ENCODE measurements around the gene HOXB13. TPM values are rescaled to one million over a fixed set of nuclear protein-coding genes. Genes with fewer than 3 reads are reported as not detected.

The HOXB13 gene
- total and polyA plus RNA-seq, 2 of the 4 experiments (the other 2 are of a cell fraction) = not detected

DNA sequence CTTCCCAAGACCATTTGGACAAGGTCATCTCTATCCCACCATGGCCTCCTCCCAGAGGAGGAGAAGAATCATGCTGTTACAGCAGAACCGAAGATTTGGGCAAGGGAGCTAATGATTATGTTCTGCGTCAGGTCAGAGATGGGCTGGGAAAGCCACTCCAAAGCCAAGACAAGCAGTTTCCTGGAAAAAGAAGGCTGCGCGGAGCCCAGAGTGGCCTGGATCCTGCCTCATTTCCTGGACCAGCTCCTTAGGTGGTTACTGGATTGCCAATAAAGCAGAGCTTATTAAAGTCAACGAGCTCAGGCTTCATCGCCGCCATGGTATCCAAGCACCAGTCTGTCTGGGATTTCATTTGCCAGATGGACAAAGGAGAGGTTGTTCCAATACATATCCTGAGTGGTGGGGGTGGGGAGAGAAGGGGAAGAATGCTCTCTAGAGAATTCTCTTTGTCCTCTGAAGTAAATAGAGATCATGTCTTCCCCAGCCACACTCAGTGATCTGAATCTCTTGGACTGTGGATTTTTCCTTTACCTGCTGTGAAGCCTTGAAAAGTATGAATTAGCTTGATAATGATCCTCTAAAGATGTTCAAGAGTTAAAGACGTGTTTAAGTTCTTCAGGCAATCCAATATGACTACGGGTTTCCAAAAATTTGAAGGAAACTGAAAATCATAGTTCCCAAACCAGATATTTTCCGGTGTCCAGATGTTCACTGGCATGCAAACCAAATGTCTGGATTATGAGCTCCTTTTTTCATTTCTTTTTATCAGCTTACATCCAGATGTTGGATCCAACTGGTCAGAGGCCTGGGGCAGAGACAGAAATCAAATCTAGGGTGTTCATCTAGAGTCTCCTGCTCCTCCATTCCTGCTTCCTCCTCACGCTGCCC, 23.9 kb downstream of the HOXB13 start:
- Histone ChIP-seq H3K4me2 (ENCODE audit: low read depth, low read length) (no peak overlapping the region), H3K4me1 (ENCODE audit: control insufficient read depth, insufficient read depth, low read length) (no peaks in the 10 kb centered on the region), H2BK20ac (ENCODE audit: low read depth, low read length) (no peak overlapping the region), H3K4me3 (ENCODE audit: insufficient read depth, low read depth, low read length) (no peak overlapping the region), H2AFZ (replicated peaks; ENCODE audit: low read length, poor library complexity) (no peak overlapping the region), H3K27ac (ENCODE audit: insufficient read depth, low read length) (no peak overlapping the region), H3K9ac (ENCODE audit: low read depth, low read length) (no peak overlapping the region), H2BK5ac (ENCODE audit: low read depth, low read length, poor library complexity, severe bottlenecking) (no peak overlapping the region), H3K9me1 (ENCODE audit: insufficient read depth, low read length) (no peaks in the 10 kb centered on the region), H4K91ac (ENCODE audit: insufficient read depth, low read depth, low read length) (no peak overlapping the region), H3K56ac (ENCODE audit: extremely low read depth, insufficient read depth, low read length) (no peak overlapping the region), H4K5ac (ENCODE audit: low read depth, low read length) (no peak overlapping the region), H3K14ac (replicated peaks; ENCODE audit: low read depth, low read length) (no peak overlapping the region), H3K18ac (ENCODE audit: low read depth, low read length) (no peak overlapping the region), H3K23ac (ENCODE audit: low read depth, low read length) (no peak overlapping the region), H2BK120ac (ENCODE audit: low read depth, low read length) (no peak overlapping the region), H2BK15ac (ENCODE audit: low read depth, low read length) (no peak overlapping the region), H3K79me1 (ENCODE audit: low read depth in 1 of 2, low read length in 2 of 2) (no peaks in the 10 kb centered on the region), H3K36me3 (ENCODE audit: control insufficient read depth, insufficient read depth, low read length) (no peaks in the 10 kb centered on the region), H3K27me3 (ENCODE audit: control insufficient read depth, insufficient read depth, low read length) (peaks cover 66% of the 10 kb centered on the region), H4K8ac (ENCODE audit: low read depth in 2 of 2, low read length in 2 of 2) (no peak overlapping the region), H4K20me1 (ENCODE audit: insufficient read depth, low read length) (no peaks in the 10 kb centered on the region), H2AK5ac (ENCODE audit: low read depth, low read length) (no peak overlapping the region), H2AK9ac (replicated peaks; ENCODE audit: low read depth, low read length, poor library complexity) (no peak overlapping the region), H3K9me3 (ENCODE audit: control insufficient read depth, insufficient read depth, low read length) (no peaks in the 10 kb centered on the region), H3K4ac (ENCODE audit: low read depth, low read length) (no peak overlapping the region)
- in situ Hi-C loops (cut with MboI; ENCODE audit: low sequenced_read_pairs) = loop anchor here (10.0 kb wide), 1 partner anchor 60 kb away; no protein-coding TSS in a partner anchor
- POLR2A ChIA-PET (ENCODE audit: unreplicated experiment) = no interaction called here
- intact Hi-C loops (cut with micrococcal nuclease) = no loop called here
- DNase-seq (no peak), ATAC-seq (ENCODE audit: low read depth) (no peak)
- 71% methylated on average over 3 of the region's 11 CpGs; no CpG with 5 or more reads in 1 of the 2 experiments for WGBS, 2 experiments (ENCODE audit: extremely low coverage in 2 of 2, insufficient read length in 1 of 2)
- TF ChIP-seq, protein P1, sequence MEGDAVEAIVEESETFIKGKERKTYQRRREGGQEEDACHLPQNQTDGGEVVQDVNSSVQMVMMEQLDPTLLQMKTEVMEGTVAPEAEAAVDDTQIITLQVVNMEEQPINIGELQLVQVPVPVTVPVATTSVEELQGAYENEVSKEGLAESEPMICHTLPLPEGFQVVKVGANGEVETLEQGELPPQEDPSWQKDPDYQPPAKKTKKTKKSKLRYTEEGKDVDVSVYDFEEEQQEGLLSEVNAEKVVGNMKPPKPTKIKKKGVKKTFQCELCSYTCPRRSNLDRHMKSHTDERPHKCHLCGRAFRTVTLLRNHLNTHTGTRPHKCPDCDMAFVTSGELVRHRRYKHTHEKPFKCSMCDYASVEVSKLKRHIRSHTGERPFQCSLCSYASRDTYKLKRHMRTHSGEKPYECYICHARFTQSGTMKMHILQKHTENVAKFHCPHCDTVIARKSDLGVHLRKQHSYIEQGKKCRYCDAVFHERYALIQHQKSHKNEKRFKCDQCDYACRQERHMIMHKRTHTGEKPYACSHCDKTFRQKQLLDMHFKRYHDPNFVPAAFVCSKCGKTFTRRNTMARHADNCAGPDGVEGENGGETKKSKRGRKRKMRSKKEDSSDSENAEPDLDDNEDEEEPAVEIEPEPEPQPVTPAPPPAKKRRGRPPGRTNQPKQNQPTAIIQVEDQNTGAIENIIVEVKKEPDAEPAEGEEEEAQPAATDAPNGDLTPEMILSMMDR (conservative IDR thresholded peaks at IDR 0.05; ENCODE audit: low read depth, low read length) = no peak
- TF ChIP-seq POLR2A (IDR thresholded peaks at IDR 0.05; ENCODE audit: low read depth, low read length) (no peak), RFX5 (IDR thresholded peaks at IDR 0.05; ENCODE audit: low read depth, low read length) (no peak), MXI1 (IDR thresholded peaks at IDR 0.05; ENCODE audit: borderline replicate concordance, low read depth, low read length) (no peak), CEBPB (IDR thresholded peaks at IDR 0.05; ENCODE audit: low read depth, low read length) (no peak), BHLHE40 (IDR thresholded peaks at IDR 0.05; ENCODE audit: low read depth, low read length) (no peak), SMC3 (IDR thresholded peaks at IDR 0.05; ENCODE audit: low read depth, low read length) (no peak), MAZ (IDR thresholded peaks at IDR 0.05; ENCODE audit: borderline replicate concordance, low read depth, low read length) (no peak), NFE2L2 (IDR thresholded peaks at IDR 0.05; ENCODE audit: low read depth, low read length) (no peak), RAD21 (IDR thresholded peaks at IDR 0.05; ENCODE audit: low read length) (no peak), CHD1 (IDR thresholded peaks at IDR 0.05; ENCODE audit: low read depth, low read length) (no peak)
- TF ChIP-seq, protein P2, sequence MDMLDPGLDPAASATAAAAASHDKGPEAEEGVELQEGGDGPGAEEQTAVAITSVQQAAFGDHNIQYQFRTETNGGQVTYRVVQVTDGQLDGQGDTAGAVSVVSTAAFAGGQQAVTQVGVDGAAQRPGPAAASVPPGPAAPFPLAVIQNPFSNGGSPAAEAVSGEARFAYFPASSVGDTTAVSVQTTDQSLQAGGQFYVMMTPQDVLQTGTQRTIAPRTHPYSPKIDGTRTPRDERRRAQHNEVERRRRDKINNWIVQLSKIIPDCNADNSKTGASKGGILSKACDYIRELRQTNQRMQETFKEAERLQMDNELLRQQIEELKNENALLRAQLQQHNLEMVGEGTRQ (IDR thresholded peaks at IDR 0.05; ENCODE audit: low read depth, low read length) = no peak
- TF ChIP-seq, protein P3, sequence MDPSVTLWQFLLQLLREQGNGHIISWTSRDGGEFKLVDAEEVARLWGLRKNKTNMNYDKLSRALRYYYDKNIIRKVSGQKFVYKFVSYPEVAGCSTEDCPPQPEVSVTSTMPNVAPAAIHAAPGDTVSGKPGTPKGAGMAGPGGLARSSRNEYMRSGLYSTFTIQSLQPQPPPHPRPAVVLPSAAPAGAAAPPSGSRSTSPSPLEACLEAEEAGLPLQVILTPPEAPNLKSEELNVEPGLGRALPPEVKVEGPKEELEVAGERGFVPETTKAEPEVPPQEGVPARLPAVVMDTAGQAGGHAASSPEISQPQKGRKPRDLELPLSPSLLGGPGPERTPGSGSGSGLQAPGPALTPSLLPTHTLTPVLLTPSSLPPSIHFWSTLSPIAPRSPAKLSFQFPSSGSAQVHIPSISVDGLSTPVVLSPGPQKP (IDR thresholded peaks at IDR 0.05; ENCODE audit: borderline replicate concordance, low read depth, low read length) = no peak
- dilution Hi-C loops (cut with HindIII; ENCODE audit: low sequenced_read_pairs, unreplicated experiment) = no loop called here
- BruUV-seq (replicated peaks) = no TSS peak
- CTCF ChIA-PET = no interaction called here
